Epithelial cell of proximal tubule (primary cell): Measurements from ENCODE around the gene CACNA1C. TPM values are rescaled to one million over a fixed set of nuclear protein-coding genes. Genes with fewer than 3 reads are reported as not detected.

Source experiments
- DNase-seq: peaks from one replicate; pipeline ENCODE4 v3.0.0-alpha.2; 2011; ENCODE audit warnings: low read depth
- H3K4me3 ChIP-seq: 2 replicates; pipeline ENCODE4 v1.5.1; 2011; ENCODE audit warnings: low read depth, mild to moderate bottlenecking, low read length
- total RNA-seq: library from RNA; depleted of rRNA; stranded (reverse); fragments of >200 nt; gene quantifications from 2 replicates; pipeline ENCODE4 v1.2.3, GENCODE V29; 2015
- TF ChIP-seq, protein P1 (sequence below): conservative IDR thresholded peaks from 2 replicates; pipeline ENCODE4 v1.5.1; 2012; ENCODE audit warnings: low read depth, mild to moderate bottlenecking, low read length

Gene CACNA1C
- total RNA-seq, 1 donor from 2014 or later = not detected

DNA sequence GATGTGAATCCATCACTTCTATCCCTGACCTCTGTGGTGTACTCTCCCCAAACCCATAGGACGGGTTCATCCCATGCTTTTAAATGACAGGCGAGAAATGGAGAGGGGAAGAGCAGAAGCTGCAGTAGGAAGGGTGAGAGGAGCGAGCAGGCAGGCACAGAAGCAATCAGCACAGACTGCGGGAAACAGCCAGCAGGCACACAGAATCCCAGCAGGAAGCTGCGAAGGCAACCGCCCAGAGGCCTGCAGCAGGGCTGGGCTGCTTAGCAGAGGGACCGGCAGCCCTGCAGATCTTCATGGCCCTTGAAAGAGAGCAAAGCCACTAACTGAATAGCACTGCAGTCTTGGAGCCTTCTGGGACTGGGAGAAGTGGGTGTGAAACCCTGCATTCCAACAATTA is 455.0 kb downstream of the CACNA1C start:
- TF ChIP-seq, protein P1, sequence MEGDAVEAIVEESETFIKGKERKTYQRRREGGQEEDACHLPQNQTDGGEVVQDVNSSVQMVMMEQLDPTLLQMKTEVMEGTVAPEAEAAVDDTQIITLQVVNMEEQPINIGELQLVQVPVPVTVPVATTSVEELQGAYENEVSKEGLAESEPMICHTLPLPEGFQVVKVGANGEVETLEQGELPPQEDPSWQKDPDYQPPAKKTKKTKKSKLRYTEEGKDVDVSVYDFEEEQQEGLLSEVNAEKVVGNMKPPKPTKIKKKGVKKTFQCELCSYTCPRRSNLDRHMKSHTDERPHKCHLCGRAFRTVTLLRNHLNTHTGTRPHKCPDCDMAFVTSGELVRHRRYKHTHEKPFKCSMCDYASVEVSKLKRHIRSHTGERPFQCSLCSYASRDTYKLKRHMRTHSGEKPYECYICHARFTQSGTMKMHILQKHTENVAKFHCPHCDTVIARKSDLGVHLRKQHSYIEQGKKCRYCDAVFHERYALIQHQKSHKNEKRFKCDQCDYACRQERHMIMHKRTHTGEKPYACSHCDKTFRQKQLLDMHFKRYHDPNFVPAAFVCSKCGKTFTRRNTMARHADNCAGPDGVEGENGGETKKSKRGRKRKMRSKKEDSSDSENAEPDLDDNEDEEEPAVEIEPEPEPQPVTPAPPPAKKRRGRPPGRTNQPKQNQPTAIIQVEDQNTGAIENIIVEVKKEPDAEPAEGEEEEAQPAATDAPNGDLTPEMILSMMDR = no peak
- DNase-seq = no peak
- no peak overlapping the region for H3K4me3 ChIP-seq

DNA sequence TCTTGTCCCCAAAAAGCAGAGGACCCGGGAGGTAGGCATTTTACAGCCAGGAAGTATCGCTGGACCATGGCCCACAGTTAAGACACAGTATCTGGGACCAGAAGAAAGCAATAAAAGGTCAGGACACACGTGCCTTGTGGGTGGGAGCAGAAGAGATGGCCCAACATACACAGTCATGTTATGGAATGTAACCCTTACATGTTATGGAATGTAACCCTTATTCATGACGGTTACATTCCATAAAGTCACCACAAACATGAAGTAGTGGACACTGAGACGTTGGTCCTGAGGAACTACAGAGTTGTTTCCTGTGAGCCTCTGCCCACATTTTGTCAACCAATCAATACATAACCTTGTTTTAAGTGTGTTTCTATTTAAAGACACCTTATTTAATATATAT is 456.4 kb downstream of the CACNA1C start:
- no peak for DNase-seq
- no peak overlapping the region for H3K4me3 ChIP-seq
- TF ChIP-seq, protein P1 = no peak

- H3K4me3 ChIP-seq = no peak overlapping the region
- TF ChIP-seq, protein P1 = no peak
- no peak for DNase-seq
Observed at GRCh38 chr12:2510045-2510444, 457.3 kb downstream of the CACNA1C start.

- H3K4me3 ChIP-seq = no peak overlapping the region
- DNase-seq = no peak
- TF ChIP-seq, protein P1 = no peak
Observed at GRCh38 chr12:2513141-2514037, 460.6 kb downstream of the CACNA1C start.

GRCh38 chr12:2514038-2514340 is 461.2 kb downstream of the CACNA1C start:
- no peak for DNase-seq
- no peak overlapping the region for H3K4me3 ChIP-seq
- TF ChIP-seq, protein P1 = no peak

DNA sequence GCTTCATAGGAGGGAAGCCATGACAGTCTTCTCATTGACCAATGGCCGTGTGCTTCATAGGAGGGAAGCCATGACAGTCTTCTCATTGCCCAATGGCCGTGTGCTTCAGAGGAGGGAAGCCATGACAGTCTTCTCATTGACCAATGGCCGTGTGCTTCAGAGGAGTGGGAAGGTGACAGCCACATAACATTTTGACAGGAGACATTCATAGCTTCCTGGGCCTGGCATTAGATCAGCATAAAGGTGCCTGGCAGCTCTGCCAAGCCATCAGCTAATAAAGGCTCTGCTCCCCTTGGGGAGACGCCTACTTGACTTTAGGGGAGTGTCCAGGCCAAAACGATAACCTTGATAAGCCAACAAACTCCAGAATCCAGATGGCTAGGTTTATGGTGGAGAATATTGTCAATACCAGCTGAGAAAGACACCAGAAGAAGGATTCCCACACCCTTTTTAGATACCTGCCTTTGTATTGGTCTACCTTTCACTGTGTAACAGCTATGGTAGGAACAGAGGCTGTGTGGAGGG is 468.0 kb downstream of the CACNA1C start:
- no peak overlapping the region for H3K4me3 ChIP-seq
- TF ChIP-seq, protein P1 = no peak
- DNase-seq = no peak

DNA sequence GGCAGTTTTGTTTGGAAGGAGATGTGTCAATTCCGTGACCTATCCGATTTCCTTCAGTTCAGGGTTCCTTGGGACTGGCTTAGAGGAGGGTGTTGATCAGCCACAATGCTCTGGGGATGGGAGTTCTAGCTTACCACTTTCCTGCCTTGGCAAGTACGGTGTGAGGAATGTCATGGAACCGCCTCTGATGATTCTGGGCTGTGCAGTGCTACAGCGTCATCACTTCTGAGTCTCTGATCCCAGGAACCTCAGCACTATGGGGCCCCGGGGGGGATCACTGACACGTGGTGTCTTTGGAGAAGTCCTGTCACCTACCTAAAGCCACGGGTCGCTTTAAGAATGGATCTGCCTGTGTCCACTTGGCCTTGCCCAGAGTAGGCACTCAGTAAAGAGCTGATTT is 470.5 kb downstream of the CACNA1C start:
- TF ChIP-seq, protein P1 = no peak
- DNase-seq = no peak
- H3K4me3 ChIP-seq = no peak overlapping the region
